HG03196 (cell line): ENCODE data around the gene ARL15.

ENCODE experiments used
- ATAC-seq: cut with Tn5 transposase; IDR thresholded peaks from one replicate; pipeline ENCODE4 v1.9.1; 2021; ENCODE audit not compliant: unreplicated experiment

Gene ARL15

GRCh38 chr5:53948598-53948997, 361.8 kb downstream of the ARL15 start:
- ATAC-seq: no peak

- ATAC-seq: no peak
Observed at GRCh38 chr5:53946405-53947100, 363.8 kb downstream of the ARL15 start.

GRCh38 chr5:53944981-53945380, 365.4 kb downstream of the ARL15 start:
- ATAC-seq: no peak

- no peak for ATAC-seq
Observed at GRCh38 chr5:53943938-53944337, 366.4 kb downstream of the ARL15 start.

GRCh38 chr5:53942724-53943123, 367.6 kb downstream of the ARL15 start:
- no peak for ATAC-seq

- no peak for ATAC-seq
Observed at GRCh38 chr5:53940921-53941320, 369.5 kb downstream of the ARL15 start.

GRCh38 chr5:53937467-53937866, 372.9 kb downstream of the ARL15 start:
- ATAC-seq: no peak

GRCh38 chr5:53936481-53937352, 373.7 kb downstream of the ARL15 start:
- ATAC-seq: no peak

GRCh38 chr5:53934151-53934820, 376.1 kb downstream of the ARL15 start:
- ATAC-seq: no peak

- ATAC-seq: no peak
Observed at GRCh38 chr5:53932351-53932750, 378.0 kb downstream of the ARL15 start.

GRCh38 chr5:53930457-53930856, 379.9 kb downstream of the ARL15 start:
- no peak for ATAC-seq

- ATAC-seq: no peak
Observed at GRCh38 chr5:53929570-53929969, 380.8 kb downstream of the ARL15 start.

- ATAC-seq: no peak
Observed at GRCh38 chr5:53929152-53929551, 381.2 kb downstream of the ARL15 start.

GRCh38 chr5:53928641-53929040, 381.7 kb downstream of the ARL15 start:
- ATAC-seq: no peak

- ATAC-seq: no peak
Observed at GRCh38 chr5:53927668-53928247, 382.6 kb downstream of the ARL15 start.

GRCh38 chr5:53926026-53926425, 384.3 kb downstream of the ARL15 start:
- no peak for ATAC-seq

GRCh38 chr5:53924392-53924791, 386.0 kb downstream of the ARL15 start:
- no peak for ATAC-seq

- no peak for ATAC-seq
Observed at GRCh38 chr5:53923961-53924360, 386.4 kb downstream of the ARL15 start.

- ATAC-seq: no peak
Observed at GRCh38 chr5:53922508-53923498, 387.6 kb downstream of the ARL15 start.

- no peak for ATAC-seq
Observed at GRCh38 chr5:53917826-53918225, 392.5 kb downstream of the ARL15 start.
